NT2/D1 (cell line): Measurements from ENCODE around the gene YEATS2.
A peak's percentile ranks its signal among the peaks of the same experiment; 100 is the strongest.
"Not testable (repeated sequence)": the region's sequence is repeated elsewhere in the genome, so short reads cannot be mapped to it uniquely, and the experiment has no call there.

Experiments used
- DNase-seq: peaks from one replicate; pipeline ENCODE4 v3.0.0-alpha.2; 2011; ENCODE audit warnings: low read depth, low spot score
- H3K27me3 ChIP-seq: 2 replicates; pipeline ENCODE4 v1.6.0; 2011; ENCODE audit warnings: mild to moderate bottlenecking; ENCODE audit not compliant: insufficient read length, insufficient read depth
- H3K36me3 ChIP-seq: 2 replicates; pipeline ENCODE4 v1.6.1; 2011; ENCODE audit warnings: mild to moderate bottlenecking, low read length, mixed read lengths; ENCODE audit not compliant: insufficient read depth, insufficient read length
- H3K4me1 ChIP-seq: 2 replicates; pipeline ENCODE4 v1.5.1; 2011; ENCODE audit not compliant: insufficient read depth, insufficient read length
- H3K4me3 ChIP-seq: 2 replicates; pipeline ENCODE4 v1.5.1; 2011; ENCODE audit warnings: low read depth; ENCODE audit not compliant: insufficient read length
- H3K9ac ChIP-seq: 2 replicates; pipeline ENCODE4 v1.6.0; 2011; ENCODE audit warnings: low read depth; ENCODE audit not compliant: insufficient read length
- H3K9me3 ChIP-seq: 2 replicates; pipeline ENCODE4 v1.5.1; 2011; ENCODE audit warnings: mild to moderate bottlenecking, low read length; ENCODE audit not compliant: insufficient read depth
- SUZ12 ChIP-seq: IDR thresholded peaks from 2 replicates; pipeline ENCODE4 v1.6.1; 2011; ENCODE audit not compliant: insufficient read length, insufficient read depth; ENCODE audit errors: extremely low read depth
- YY1 ChIP-seq: IDR thresholded peaks from 2 replicates; pipeline ENCODE4 v1.6.1; 2011; ENCODE audit not compliant: insufficient read length, insufficient read depth
- ZNF274 ChIP-seq: IDR thresholded peaks from 2 replicates; pipeline ENCODE4 v1.6.1; 2011; ENCODE audit warnings: mild to moderate bottlenecking, low read depth, low read length

The YEATS2 gene

DNA sequence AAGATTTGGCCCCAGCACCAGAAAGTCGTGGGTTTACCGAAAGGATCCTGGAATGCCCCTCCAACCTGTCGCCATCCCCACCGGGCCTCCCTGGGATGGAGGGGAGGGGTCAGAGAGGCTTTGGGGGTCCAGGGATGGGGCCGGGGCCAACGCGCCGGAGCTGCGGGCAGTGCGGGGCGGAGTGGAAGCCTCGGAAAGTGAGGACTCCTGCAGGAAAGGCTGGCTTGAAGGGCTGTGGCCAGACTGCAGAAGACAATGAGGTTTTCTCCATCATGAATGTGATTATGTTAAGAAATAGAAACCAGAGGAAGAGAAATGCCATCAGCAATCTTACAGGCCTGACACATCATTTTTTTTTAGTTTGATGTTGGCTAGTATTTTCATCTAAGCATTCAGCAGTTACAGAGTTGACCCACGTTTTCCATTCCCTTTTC, 738 bp downstream of the YEATS2 start:
- Histone ChIP-seq H3K9ac (peak overlapping the region; percentile 95), H3K4me1 (no peaks in the 10 kb centered on the region), H3K4me3 (peak overlapping the region; percentile 94), H3K9me3 (no peaks in the 10 kb centered on the region), H3K27me3 (no peaks in the 10 kb centered on the region), H3K36me3 (peaks cover 12% of the 10 kb centered on the region)
- TF ChIP-seq YY1 (no peak), ZNF274 (no peak), SUZ12 (no peak)
- DNase-seq: peak; percentile 13

DNA sequence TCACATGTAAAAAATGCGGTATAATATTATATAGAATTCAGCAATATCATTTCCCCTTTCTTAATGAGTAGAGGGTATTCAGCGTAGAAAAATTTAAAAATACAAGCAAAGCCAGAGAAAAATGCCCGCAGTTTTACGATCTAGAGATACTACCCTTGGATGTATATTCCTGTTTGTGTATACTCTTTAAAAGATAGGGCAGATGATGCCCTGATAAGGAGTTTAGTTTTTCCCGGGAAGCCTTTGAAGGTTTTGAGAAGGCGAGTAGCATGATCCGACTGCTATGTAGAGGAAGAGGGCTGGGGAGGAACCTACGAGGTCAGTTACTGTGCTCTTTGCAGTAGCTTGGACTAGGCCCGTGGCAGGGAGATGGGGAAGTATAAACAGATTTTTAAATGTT, 1.2 kb downstream of the YEATS2 start:
- H3K36me3 ChIP-seq: peaks cover 12% of the 10 kb centered on the region
- DNase-seq: no peak
- H3K27me3 ChIP-seq: no peaks in the 10 kb centered on the region
- no peaks in the 10 kb centered on the region for H3K4me1 ChIP-seq
- H3K9me3 ChIP-seq: no peaks in the 10 kb centered on the region
- H3K9ac ChIP-seq: peak overlapping the region; percentile 95
- TF ChIP-seq SUZ12 (no peak), ZNF274 (no peak), YY1 (no peak)
- H3K4me3 ChIP-seq: peak overlapping the region; percentile 94

DNA sequence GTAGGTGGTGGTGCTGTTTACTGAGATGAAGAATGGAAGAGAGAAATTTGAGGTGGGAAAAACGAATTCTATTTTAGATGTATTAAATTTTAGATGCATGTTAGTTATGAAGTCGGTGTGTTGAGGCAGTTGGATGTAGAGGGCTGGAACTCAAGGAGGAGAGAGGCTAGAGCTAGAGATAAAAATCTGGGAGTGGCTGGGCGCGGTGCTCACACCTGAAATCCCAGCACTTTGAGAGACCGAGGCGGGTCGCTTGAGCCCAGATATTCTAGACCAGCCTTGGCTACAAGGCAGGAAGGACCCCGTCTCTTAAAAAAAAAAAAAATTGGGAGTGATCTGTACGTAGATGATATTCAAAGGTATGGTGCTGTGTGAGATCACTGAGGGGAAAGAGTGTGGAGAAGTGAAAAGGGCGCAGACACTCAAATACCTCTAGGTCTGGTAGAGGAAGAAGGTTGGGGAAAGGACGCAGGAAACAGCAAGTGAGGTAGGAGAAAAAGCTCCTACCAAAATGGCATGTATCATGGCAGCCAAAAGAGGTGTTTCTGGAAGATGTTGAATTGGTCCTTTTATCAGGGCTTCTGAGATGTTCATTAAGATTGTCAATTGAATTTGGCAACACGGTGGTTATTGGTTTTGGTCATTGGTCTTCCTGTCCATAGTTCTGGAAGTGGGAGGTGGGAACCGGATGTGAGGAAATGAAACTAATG, 1.8 kb downstream of the YEATS2 start:
- Histone ChIP-seq H3K9me3 (no peaks in the 10 kb centered on the region), H3K4me1 (no peaks in the 10 kb centered on the region), H3K4me3 (peak overlapping the region; percentile 94), H3K36me3 (peaks cover 12% of the 10 kb centered on the region), H3K27me3 (no peaks in the 10 kb centered on the region), H3K9ac (peak overlapping the region; percentile 95)
- TF ChIP-seq SUZ12 (no peak), YY1 (no peak), ZNF274 (no peak)
- no peak for DNase-seq

DNA sequence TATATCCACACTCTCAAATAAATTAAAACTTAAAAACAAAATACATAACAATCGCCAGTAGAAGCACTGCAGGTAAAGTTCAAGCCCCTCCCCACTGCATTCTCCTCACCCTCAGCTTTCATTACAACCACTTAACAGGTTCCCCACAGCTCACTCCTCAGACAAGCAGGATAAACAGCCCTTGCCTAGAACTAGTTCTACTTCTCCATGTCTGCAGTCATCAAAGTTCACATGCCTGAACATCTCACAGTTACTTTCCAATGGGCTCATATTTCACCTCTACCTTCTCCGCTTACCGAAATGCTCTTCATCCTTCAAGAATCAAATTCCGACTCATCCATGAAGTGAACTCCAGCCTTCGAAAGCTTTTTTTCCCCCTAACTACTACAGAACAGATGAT, 4.1 kb downstream of the YEATS2 start:
- no peak overlapping the region for H3K4me3 ChIP-seq
- H3K36me3 ChIP-seq: peaks cover 12% of the 10 kb centered on the region
- H3K27me3 ChIP-seq: no peaks in the 10 kb centered on the region
- no peaks in the 10 kb centered on the region for H3K4me1 ChIP-seq
- no peaks in the 10 kb centered on the region for H3K9me3 ChIP-seq
- H3K9ac ChIP-seq: no peak overlapping the region
- no peak for TF ChIP-seq ZNF274
- TF ChIP-seq SUZ12: no peak
- TF ChIP-seq YY1: no peak
- DNase-seq: no peak

DNA sequence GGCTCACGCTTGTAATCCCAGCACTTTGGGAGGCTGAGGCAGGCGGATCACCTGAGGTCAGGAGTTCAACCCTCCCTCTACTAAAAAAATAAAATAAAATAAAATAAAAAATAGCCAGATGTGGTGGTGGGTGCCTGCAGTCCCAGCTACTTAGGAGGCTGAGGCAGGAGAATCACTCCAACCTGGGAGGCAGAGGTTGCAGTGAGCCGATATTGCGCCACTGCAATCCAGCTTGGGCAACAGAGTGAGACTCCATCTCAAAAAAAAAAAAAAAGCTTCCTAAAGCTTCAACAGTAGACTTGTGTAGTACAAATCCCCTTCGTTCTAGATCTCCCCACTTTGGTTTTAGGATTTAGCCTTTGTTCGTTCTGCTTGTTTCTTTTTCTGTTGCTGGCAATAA, 6.3 kb downstream of the YEATS2 start:
- H3K9ac ChIP-seq, H3K9me3 ChIP-seq, H3K4me1 ChIP-seq, DNase-seq, H3K4me3 ChIP-seq, H3K27me3 ChIP-seq: not testable (repeated sequence)
- peaks cover 12% of the 10 kb centered on the region for H3K36me3 ChIP-seq

DNA sequence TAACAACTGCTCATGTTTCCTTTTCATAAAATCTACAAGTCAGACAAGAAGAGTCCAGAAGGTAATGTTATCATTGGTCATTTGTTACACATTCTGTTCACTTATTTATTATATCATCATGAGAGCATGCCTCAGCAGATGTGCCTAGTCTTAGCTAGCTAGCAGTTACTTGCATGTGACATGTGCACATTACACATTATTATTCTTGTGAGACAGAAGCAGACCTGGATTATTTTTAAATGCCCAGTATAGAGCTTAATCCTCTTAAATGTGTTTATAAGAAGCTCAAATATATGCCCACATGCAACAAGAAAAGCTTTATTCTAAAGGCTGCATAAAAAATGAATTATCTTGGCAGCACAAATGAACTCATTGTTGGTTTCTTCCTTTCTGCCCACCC, 12.6 kb downstream of the YEATS2 start:
- no peak overlapping the region for H3K4me3 ChIP-seq
- no peak for TF ChIP-seq YY1
- TF ChIP-seq SUZ12: no peak
- TF ChIP-seq ZNF274: no peak
- H3K4me1 ChIP-seq: no peaks in the 10 kb centered on the region
- peaks cover 16% of the 10 kb centered on the region for H3K36me3 ChIP-seq
- no peaks in the 10 kb centered on the region for H3K27me3 ChIP-seq
- DNase-seq: no peak
- no peak overlapping the region for H3K9ac ChIP-seq
- H3K9me3 ChIP-seq: no peaks in the 10 kb centered on the region

DNA sequence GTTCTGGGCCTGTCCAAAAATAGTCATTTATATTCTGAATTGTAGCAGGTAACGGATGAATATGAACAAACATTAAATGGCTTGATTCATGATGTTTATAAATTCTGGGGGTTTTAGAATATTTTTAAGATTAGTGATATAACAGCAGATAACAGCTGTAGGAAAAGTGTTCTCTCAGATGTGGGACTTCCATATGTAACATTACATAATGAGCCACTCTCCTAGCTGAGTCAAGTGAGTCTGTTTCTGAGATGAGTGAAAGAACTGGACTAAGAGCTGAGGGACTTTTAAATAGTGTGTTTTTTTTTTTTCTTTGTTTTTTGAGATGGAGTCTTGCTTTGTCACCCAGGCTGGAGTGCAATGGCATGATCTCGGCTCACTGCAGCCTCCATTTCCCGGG, 13.9 kb downstream of the YEATS2 start:
- no peaks in the 10 kb centered on the region for H3K9me3 ChIP-seq
- no peak for DNase-seq
- no peak overlapping the region for H3K9ac ChIP-seq
- no peaks in the 10 kb centered on the region for H3K27me3 ChIP-seq
- H3K4me1 ChIP-seq: no peaks in the 10 kb centered on the region
- peaks cover 25% of the 10 kb centered on the region for H3K36me3 ChIP-seq
- H3K4me3 ChIP-seq: no peak overlapping the region
- TF ChIP-seq SUZ12 (no peak), YY1 (no peak), ZNF274 (no peak)

DNA sequence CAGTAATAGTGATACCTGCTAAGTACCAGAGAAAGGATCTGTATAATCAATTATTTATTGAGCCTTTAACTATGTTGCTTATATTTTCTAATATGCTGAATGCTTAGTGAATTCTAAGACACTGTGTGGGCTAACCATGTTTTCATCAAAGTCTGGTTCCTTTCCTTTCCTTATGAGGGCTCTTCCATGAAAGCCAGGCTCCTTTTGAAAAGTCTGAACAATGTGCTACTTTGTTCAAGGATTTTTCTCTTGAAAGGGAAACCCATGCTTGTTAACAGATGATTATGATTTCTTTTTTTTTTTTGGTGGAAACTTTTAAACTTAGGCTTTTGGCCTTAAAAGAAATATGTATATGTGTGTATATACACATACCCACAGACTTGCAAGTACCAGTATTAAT, 17.0 kb downstream of the YEATS2 start:
- Histone ChIP-seq H3K4me3 (no peak overlapping the region), H3K4me1 (no peaks in the 10 kb centered on the region), H3K9me3 (no peaks in the 10 kb centered on the region), H3K27me3 (no peaks in the 10 kb centered on the region), H3K36me3 (peaks cover 55% of the 10 kb centered on the region), H3K9ac (no peak overlapping the region)
- TF ChIP-seq SUZ12: no peak
- no peak for TF ChIP-seq ZNF274
- no peak for TF ChIP-seq YY1
- no peak for DNase-seq
